HG03280 (cell line): Measurements from ENCODE around the gene MAP3K19.
"Not testable (repeated sequence)": the region's sequence is repeated elsewhere in the genome, so short reads cannot be mapped to it uniquely, and the experiment has no call there.

ENCODE experiments used
- ATAC-seq: cut with Tn5 transposase; IDR thresholded peaks from one replicate; pipeline ENCODE4 v1.9.1; 2021; ENCODE audit warnings: mild to moderate bottlenecking, moderate library complexity; ENCODE audit not compliant: unreplicated experiment

MAP3K19 gene

GRCh38 chr2:135047300-135047699, at the start of gene MAP3K19:
MAP3K19 (minus strand) TSS chr2:135047447; CDS start chr2:135024647, 22,800 bp downstream.
- ATAC-seq, result no peak

- no peak for ATAC-seq
Observed at GRCh38 chr2:135096665-135097446, 49.6 kb upstream of the MAP3K19 start.

GRCh38 chr2:135095591-135095990, 48.3 kb upstream of the MAP3K19 start:
- ATAC-seq, result no peak

- no peak for ATAC-seq
Observed at GRCh38 chr2:135094508-135094907, 47.3 kb upstream of the MAP3K19 start.

GRCh38 chr2:135093670-135094330, 46.6 kb upstream of the MAP3K19 start:
- ATAC-seq, result no peak

- no peak for ATAC-seq
Observed at GRCh38 chr2:135093193-135093592, 45.9 kb upstream of the MAP3K19 start.

GRCh38 chr2:135091681-135092080, 44.4 kb upstream of the MAP3K19 start:
- ATAC-seq, result no peak

- ATAC-seq, result not testable (repeated sequence)
Observed at GRCh38 chr2:135089597-135089996, 42.4 kb upstream of the MAP3K19 start.

GRCh38 chr2:135086222-135086621, 39.0 kb upstream of the MAP3K19 start:
- no peak for ATAC-seq

GRCh38 chr2:135078417-135078816, 31.2 kb upstream of the MAP3K19 start:
- no peak for ATAC-seq

GRCh38 chr2:135076556-135076955, 29.3 kb upstream of the MAP3K19 start:
- no peak for ATAC-seq

- ATAC-seq, result no peak
Observed at GRCh38 chr2:135074216-135074615, 27.0 kb upstream of the MAP3K19 start.

GRCh38 chr2:135072125-135072997, 25.1 kb upstream of the MAP3K19 start:
- no peak for ATAC-seq

- ATAC-seq, result no peak
Observed at GRCh38 chr2:135066710-135067109, 19.5 kb upstream of the MAP3K19 start.

GRCh38 chr2:135064149-135064548, 16.9 kb upstream of the MAP3K19 start:
- ATAC-seq, result no peak

- ATAC-seq, result no peak
Observed at GRCh38 chr2:135063210-135063609, 16.0 kb upstream of the MAP3K19 start.

- no peak for ATAC-seq
Observed at GRCh38 chr2:135059577-135059976, 12.3 kb upstream of the MAP3K19 start.

GRCh38 chr2:135056790-135057189, 9.5 kb upstream of the MAP3K19 start:
- ATAC-seq, result no peak

- ATAC-seq, result no peak
Observed at GRCh38 chr2:135055182-135055786, 8.0 kb upstream of the MAP3K19 start.

- peak; percentile 41 for ATAC-seq
Observed at GRCh38 chr2:135052997-135053474, 5.8 kb upstream of the MAP3K19 start.
